SIG-M5 treated with dmso at 0.1 percent for 504 hours (cell line): Measurements from ENCODE around the gene MMP28.

Source experiments
- DNase-seq: peaks from one replicate; lab custom pipeline; 2025; ENCODE audit not compliant: unreplicated experiment; lab: John Stamatoyannopoulos, UW

MMP28 gene

GRCh38 chr17:35744830-35745229 is 50.6 kb downstream of the MMP28 start:
- DNase-seq: no peak

- peak; percentile 46 for DNase-seq
Measured at GRCh38 chr17:35743626-35744328, 51.7 kb downstream of the MMP28 start.

GRCh38 chr17:35742896-35743477 is 52.5 kb downstream of the MMP28 start:
- no peak for DNase-seq

GRCh38 chr17:35742496-35742895 is 52.9 kb downstream of the MMP28 start:
- no peak for DNase-seq

GRCh38 chr17:35740997-35741931 is 54.2 kb downstream of the MMP28 start:
- no peak for DNase-seq

GRCh38 chr17:35740216-35740615 is 55.2 kb downstream of the MMP28 start:
- no peak for DNase-seq

- DNase-seq: no peak
Measured at GRCh38 chr17:35738519-35739133, 56.8 kb downstream of the MMP28 start.

GRCh38 chr17:35736236-35736635 is 59.2 kb downstream of the MMP28 start:
- no peak for DNase-seq

- no peak for DNase-seq
Measured at GRCh38 chr17:35735036-35735805, 60.2 kb downstream of the MMP28 start.

- DNase-seq: no peak
Measured at GRCh38 chr17:35734396-35734795, 61.0 kb downstream of the MMP28 start.

- DNase-seq: no peak
Measured at GRCh38 chr17:35733366-35733765, 62.1 kb downstream of the MMP28 start.

GRCh38 chr17:35732806-35733136 is 62.7 kb downstream of the MMP28 start:
- DNase-seq: no peak

GRCh38 chr17:35731917-35732805 is 63.3 kb downstream of the MMP28 start:
- DNase-seq: no peak

- DNase-seq: no peak
Measured at GRCh38 chr17:35731239-35731916, 64.1 kb downstream of the MMP28 start, which contains the start of gene RASL10B. Gene RASL10B (plus strand): TSS chr17:35731639. CDS start chr17:35735185, 3,546 bp downstream.

GRCh38 chr17:35730400-35731005 is 64.9 kb downstream of the MMP28 start:
- no peak for DNase-seq

GRCh38 chr17:35729405-35729833 is 66.0 kb downstream of the MMP28 start:
- DNase-seq: no peak

- no peak for DNase-seq
Measured at GRCh38 chr17:35728551-35728950, 66.9 kb downstream of the MMP28 start.

GRCh38 chr17:35727635-35728034 is 67.8 kb downstream of the MMP28 start:
- DNase-seq: no peak
